GM18520 (cell line): ENCODE data around the gene SLC9B1.
"Not testable (repeated sequence)": the region's sequence is repeated elsewhere in the genome, so short reads cannot be mapped to it uniquely, and the experiment has no call there.

ENCODE experiments used
- ATAC-seq: cut with Tn5 transposase; IDR thresholded peaks from one replicate; pipeline ENCODE4 v1.9.1; 2021; ENCODE audit not compliant: unreplicated experiment

The SLC9B1 gene

DNA sequence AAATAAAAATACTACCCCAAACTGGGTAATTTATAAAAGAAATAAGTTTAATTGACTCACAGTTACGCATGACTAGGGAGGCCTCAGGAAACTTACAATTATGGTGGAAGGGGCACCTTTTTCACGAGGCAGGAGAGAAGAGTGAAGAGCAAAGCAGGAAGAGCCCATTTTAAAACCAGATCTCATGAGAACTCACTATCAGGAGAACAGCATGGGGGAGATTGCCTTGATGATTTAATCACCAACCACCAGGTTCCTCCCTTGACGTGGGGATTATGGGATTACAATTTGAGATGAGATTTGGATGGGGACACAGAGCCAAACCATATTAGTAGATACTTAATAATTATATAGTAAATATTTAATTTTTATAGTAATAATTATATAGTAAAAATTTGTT lies 140.6 kb downstream of the SLC9B1 start:
- ATAC-seq: no peak

- not testable (repeated sequence) for ATAC-seq
Measured at GRCh38 chr4:102878349-102878748, 141.2 kb downstream of the SLC9B1 start.

- ATAC-seq: not testable (repeated sequence)
Measured at GRCh38 chr4:102877477-102878106, 141.9 kb downstream of the SLC9B1 start.

GRCh38 chr4:102871772-102872171 lies 147.7 kb downstream of the SLC9B1 start:
- ATAC-seq: no peak

DNA sequence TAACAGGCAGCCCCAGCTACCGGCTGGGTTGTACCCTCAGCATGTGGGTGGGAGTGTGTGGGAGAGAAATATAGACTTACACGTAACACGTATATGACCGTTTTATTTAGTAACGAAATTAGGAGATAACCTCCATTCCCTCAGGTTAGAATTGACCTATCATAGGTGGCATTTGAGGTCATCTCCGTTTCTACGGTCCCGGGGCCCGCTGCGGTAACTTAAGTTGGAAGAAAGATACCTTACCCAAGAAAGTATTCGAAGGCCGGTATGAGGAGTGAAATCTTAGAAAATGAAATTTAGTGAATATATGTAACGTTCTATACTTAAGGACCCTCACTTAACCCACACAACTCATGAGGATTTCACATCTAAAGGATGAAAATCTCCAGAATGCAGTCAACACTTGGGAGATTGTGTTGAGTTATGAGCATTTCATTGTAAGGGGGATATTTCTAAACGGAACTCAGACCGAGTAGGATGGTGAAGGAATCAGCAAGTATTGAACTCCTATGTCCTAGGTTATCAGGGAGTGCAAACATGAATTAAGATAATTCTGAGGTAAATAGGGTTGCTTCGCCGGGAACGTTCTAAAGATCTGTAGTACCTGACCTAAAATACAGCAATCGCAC lies 149.8 kb downstream of the SLC9B1 start:
- peak; percentile 4 for ATAC-seq

DNA sequence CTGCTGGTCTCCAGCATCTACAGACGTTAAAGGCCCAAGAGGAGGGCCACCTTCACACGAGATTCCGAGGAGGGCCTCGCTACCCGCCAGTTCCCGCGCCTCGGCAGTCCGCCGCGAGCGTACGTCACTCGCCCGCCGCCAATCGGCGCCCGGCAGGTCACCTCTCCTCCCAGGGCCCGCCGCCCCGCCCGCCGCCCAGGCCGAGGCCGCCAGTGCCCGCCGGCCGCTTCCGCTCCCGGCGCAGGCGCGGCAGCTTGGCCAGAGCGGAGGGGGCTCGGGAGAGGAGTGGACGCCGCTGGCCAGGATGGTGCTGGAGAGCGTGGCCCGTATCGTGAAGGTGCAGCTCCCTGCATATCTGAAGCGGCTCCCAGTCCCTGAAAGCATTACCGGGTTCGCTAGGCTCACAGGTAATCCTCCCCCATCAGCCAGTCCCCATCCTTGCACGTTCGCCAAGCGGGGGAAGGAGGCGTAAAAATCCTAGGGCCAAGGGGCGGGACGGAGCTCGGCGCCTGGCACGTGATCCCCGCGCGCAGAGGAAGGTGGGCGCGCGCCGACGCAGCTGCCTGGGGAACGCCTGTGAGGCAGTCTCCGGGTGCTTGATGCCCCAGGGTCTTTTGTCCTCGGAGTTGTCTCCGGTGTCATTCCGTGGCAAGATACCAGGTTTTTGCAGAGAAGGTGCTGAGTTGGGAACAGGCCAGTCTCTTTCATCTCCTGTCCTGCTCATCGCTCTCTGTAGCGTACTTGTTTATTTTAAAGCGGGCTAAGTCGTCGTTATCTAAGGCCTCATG lies 150.5 kb downstream of the SLC9B1 start, which contains the start of gene CISD2:
Gene CISD2, plus strand, starts transcription at position 212 of the 788 bp plus-strand sequence. Its CDS starts 93 bp downstream, at position 305.
- ATAC-seq: peak; percentile 85

GRCh38 chr4:102868153-102868780 lies 151.2 kb downstream of the SLC9B1 start:
- ATAC-seq: no peak

GRCh38 chr4:102867278-102868152 lies 152.0 kb downstream of the SLC9B1 start:
- ATAC-seq: no peak

DNA sequence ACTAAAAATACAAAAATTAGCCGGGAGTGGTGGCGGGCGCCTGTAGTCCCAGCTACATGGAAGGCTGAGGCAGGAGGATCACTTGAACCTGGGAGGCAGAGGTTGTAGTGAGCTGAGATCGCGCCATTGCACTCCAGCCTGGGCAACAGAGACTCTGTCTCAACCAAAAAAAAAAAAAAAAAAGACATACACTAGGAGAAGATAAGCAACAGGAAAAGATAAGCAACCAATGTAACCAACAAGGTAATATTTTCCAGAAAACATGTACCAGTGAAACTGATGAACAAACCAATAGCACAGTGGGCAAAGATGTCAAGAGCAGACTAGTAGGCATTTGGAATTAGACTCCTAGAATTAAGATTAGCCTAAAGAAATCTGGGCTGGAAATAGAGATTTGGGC lies 154.2 kb downstream of the SLC9B1 start:
- not testable (repeated sequence) for ATAC-seq

- no peak for ATAC-seq
Measured at GRCh38 chr4:102862747-102863146, 156.8 kb downstream of the SLC9B1 start.

- ATAC-seq: no peak
Measured at GRCh38 chr4:102862016-102862415, 157.5 kb downstream of the SLC9B1 start.

GRCh38 chr4:102860611-102861324 lies 158.7 kb downstream of the SLC9B1 start:
- no peak for ATAC-seq

GRCh38 chr4:102858828-102859464 lies 160.6 kb downstream of the SLC9B1 start:
- ATAC-seq: no peak
